Diencephalon (tissue), 1 donor: ENCODE measurements around the gene MCFD2. TPM values are rescaled to one million over a fixed set of nuclear protein-coding genes. Genes with fewer than 3 reads are reported as not detected.

ENCODE experiments used
- small RNA-seq: library from RNA; depleted of rRNA; stranded (forward); fragments of <200 nt; gene quantifications from one replicate; pipeline ENCODE3, GENCODE V24; 2014
- total RNA-seq: library from RNA; depleted of rRNA; stranded (reverse); fragments of >200 nt; gene quantifications from one replicate; pipeline ENCODE4 v1.2.3, GENCODE V29; 2014

MCFD2 gene
- 61.1 TPM for total RNA-seq

GRCh38 chr2:46915281-46915810, at the start of gene MCFD2:
MCFD2 (minus strand) TSS chr2:46915806; CDS start chr2:46909171, 6,635 bp downstream.

Small RNA genes lying within 50 kb of the gene (small RNA-seq; reads per million reads assigned to genes)
- not detected for gene AC093732.2

Other genes with a start within 250 kb of the MCFD2 start
- gene SOCS5, start 216.5 kb downstream of the MCFD2 start, total RNA-seq = 49.8 TPM
- gene TTC7A, start 25.4 kb upstream of the MCFD2 start, total RNA-seq = 9.2 TPM
- not detected for gene STPG4, start 239.5 kb upstream of the MCFD2 start, total RNA-seq